ENCODE results near the gene GABRB1.

- no peak for TF ChIP-seq CTCF (conservative IDR thresholded peaks at IDR 0.05; ENCODE audit: low read depth, low read length)
- TF ChIP-seq EZH2 (IDR thresholded peaks at IDR 0.05; ENCODE audit: low read length, unreplicated experiment): no peak
- no peak for TF ChIP-seq EZH2phosphoT487 (IDR thresholded peaks at IDR 0.05; ENCODE audit: borderline replicate concordance, low read length)
Observed at GRCh38 chr4:47278631-47279030, 247.3 kb downstream of the GABRB1 start.
